ENCODE measurements around the gene CNKSR3.

CNKSR3 gene

GRCh38 chr6:154341336-154341735, 169.1 kb downstream of the CNKSR3 start:
- H3K4me3 ChIP-seq (ENCODE audit: low read length) = no peak overlapping the region
- no peak for TF ChIP-seq CTCF (IDR thresholded peaks at IDR 0.05; ENCODE audit: insufficient read depth, low read depth, low read length, missing control alignments)
- no peak for DNase-seq (ENCODE audit: low read depth)

Measured in epithelial cell of esophagus (primary cell).